H9 (cell line): ENCODE measurements around the gene ANKRD55. TPM values are rescaled to one million over a fixed set of nuclear protein-coding genes. Genes with fewer than 3 reads are reported as not detected.

Experiments used
- DNase-seq: peaks from one replicate; pipeline ENCODE4 v3.0.0-alpha.2; 2017
- H2AFZ ChIP-seq: one replicate; pipeline ENCODE4 v1.6.1; 2013; ENCODE audit warnings: mild to moderate bottlenecking, low read length, control low read depth, moderate library complexity
- H2AK5ac ChIP-seq: 2 replicates; pipeline ENCODE4 v1.6.1; 2013; ENCODE audit warnings: low read length, control low read depth, mixed read lengths; ENCODE audit not compliant: insufficient read length
- H2BK120ac ChIP-seq: one replicate; pipeline ENCODE4 v1.6.1; 2013; ENCODE audit warnings: low read depth, mild to moderate bottlenecking, low read length, control low read depth, inconsistent platforms; ENCODE audit not compliant: poor library complexity, severe bottlenecking
- H2BK12ac ChIP-seq: 2 replicates; pipeline ENCODE4 v1.6.1; 2013; ENCODE audit warnings: low read length, control low read depth, mixed read lengths, low read depth; ENCODE audit not compliant: insufficient read length
- H2BK15ac ChIP-seq: 2 replicates; pipeline ENCODE4 v1.6.1; 2013; ENCODE audit warnings: low read depth, low read length, control low read depth
- H2BK20ac ChIP-seq: one replicate; pipeline ENCODE4 v1.6.1; 2013; ENCODE audit warnings: low read depth, mild to moderate bottlenecking, low read length, control low read depth, inconsistent platforms; ENCODE audit not compliant: poor library complexity, severe bottlenecking
- H2BK5ac ChIP-seq: 2 replicates; pipeline ENCODE4 v1.6.1; 2013; ENCODE audit warnings: low read length, control low read depth, mixed read lengths; ENCODE audit not compliant: insufficient read length
- H3K14ac ChIP-seq: 2 replicates; pipeline ENCODE4 v1.6.1; 2013; ENCODE audit warnings: low read length, control low read depth; ENCODE audit not compliant: insufficient read depth
- H3K18ac ChIP-seq: 2 replicates; pipeline ENCODE4 v1.6.1; 2013; ENCODE audit warnings: low read depth, mild to moderate bottlenecking, mixed read lengths, low read length, control low read depth; ENCODE audit not compliant: insufficient read length
- H3K23ac ChIP-seq: 2 replicates; pipeline ENCODE4 v1.6.1; 2013; ENCODE audit warnings: low read length, control low read depth, mixed read lengths, low read depth; ENCODE audit not compliant: insufficient read length
- H3K23me2 ChIP-seq: 2 replicates; pipeline ENCODE4 v1.6.1; 2013; ENCODE audit warnings: low read depth, mild to moderate bottlenecking, mixed read lengths, low read length, control low read depth; ENCODE audit not compliant: insufficient read length, poor library complexity, severe bottlenecking
- H3K27ac ChIP-seq: 2 replicates; pipeline ENCODE4 v1.5.1; 2013; ENCODE audit warnings: low read length, control low read depth, mixed read lengths, low read depth; ENCODE audit not compliant: insufficient read length
- H3K27me3 ChIP-seq: 2 replicates; pipeline ENCODE4 v1.6.1; 2013; ENCODE audit warnings: low read length, control low read depth, inconsistent platforms; ENCODE audit not compliant: insufficient read depth
- H3K4ac ChIP-seq: 2 replicates; pipeline ENCODE4 v1.6.1; 2013; ENCODE audit warnings: low read depth, mild to moderate bottlenecking, control low read depth, inconsistent platforms, low read length, moderate library complexity
- H3K4me1 ChIP-seq: 2 replicates; pipeline ENCODE4 v1.6.1; 2013; ENCODE audit warnings: low read length, control low read depth, inconsistent platforms; ENCODE audit not compliant: insufficient read depth
- H3K4me2 ChIP-seq: 2 replicates; pipeline ENCODE4 v1.6.1; 2013; ENCODE audit warnings: low read length, control low read depth, mixed read lengths; ENCODE audit not compliant: insufficient read length, insufficient read depth
- H3K56ac ChIP-seq: 2 replicates; pipeline ENCODE4 v1.6.1; 2013; ENCODE audit warnings: low read depth, mild to moderate bottlenecking, mixed read lengths, low read length, control low read depth; ENCODE audit not compliant: insufficient read length
- H3K79me1 ChIP-seq: 2 replicates; pipeline ENCODE4 v1.6.1; 2013; ENCODE audit warnings: low read depth, mild to moderate bottlenecking, moderate library complexity, low read length, control low read depth, inconsistent platforms; ENCODE audit not compliant: insufficient read depth, poor library complexity, severe bottlenecking
- H3K79me2 ChIP-seq: 2 replicates; pipeline ENCODE4 v1.6.1; 2013; ENCODE audit warnings: low read length, control low read depth, inconsistent platforms; ENCODE audit not compliant: insufficient read depth
- H3K9ac ChIP-seq: 2 replicates; pipeline ENCODE4 v1.6.1; 2013; ENCODE audit warnings: low read length, control low read depth, mixed read lengths; ENCODE audit not compliant: insufficient read length; ENCODE audit errors: extremely low read depth
- H3K9me3 ChIP-seq: one replicate; pipeline ENCODE4 v1.6.1; 2013; ENCODE audit warnings: low read depth, low read length, inconsistent platforms; ENCODE audit not compliant: control insufficient read depth
- H3T11ph ChIP-seq: one replicate; pipeline ENCODE4 v1.6.1; 2013; ENCODE audit warnings: mild to moderate bottlenecking, low read length, control low read depth, inconsistent platforms
- H4K20me1 ChIP-seq: one replicate; pipeline ENCODE4 v1.6.1; 2013; ENCODE audit not compliant: control insufficient read depth, insufficient read length, insufficient read depth
- H4K5ac ChIP-seq: 2 replicates; pipeline ENCODE4 v1.6.1; 2013; ENCODE audit warnings: low read depth, mild to moderate bottlenecking, mixed read lengths, low read length, control low read depth; ENCODE audit not compliant: insufficient read length
- H4K8ac ChIP-seq: replicated peaks from 2 replicates; pipeline ENCODE4 v1.6.1; 2013; ENCODE audit warnings: low read length, control low read depth, mixed read lengths, low read depth; ENCODE audit not compliant: insufficient read length
- H4K91ac ChIP-seq: 2 replicates; pipeline ENCODE4 v1.6.1; 2013; ENCODE audit warnings: low read depth, mild to moderate bottlenecking, moderate library complexity, mixed read lengths, low read length, control low read depth; ENCODE audit not compliant: insufficient read length
- H3K27ac Mint-ChIP-seq, 3 experiments: 2 replicates in 2 of 3; 3 replicates in 1 of 3; pipeline ENCODE4 v1.8.0; 2020 to 2021; ENCODE audit warnings: mixed read lengths in 3 of 3, mild to moderate bottlenecking in 1 of 3, moderate library complexity in 1 of 3
- H3K27me3 Mint-ChIP-seq: 2 replicates; pipeline ENCODE4 v1.8.0; 2021; ENCODE audit warnings: low read depth, mild to moderate bottlenecking, moderate library complexity, mixed read lengths
- H3K36me3 Mint-ChIP-seq, 3 experiments: 2 replicates in 2 of 3; 3 replicates in 1 of 3; pipeline ENCODE4 v1.8.0; 2020 to 2021; ENCODE audit warnings: low read depth in 3 of 3, mixed read lengths in 3 of 3; ENCODE audit not compliant: insufficient read depth in 1 of 3
- H3K4me1 Mint-ChIP-seq, 2 experiments: 2 replicates each; pipeline ENCODE4 v1.8.0; 2020; ENCODE audit warnings: mixed read lengths in 2 of 2
- H3K4me3 Mint-ChIP-seq, 2 experiments: 2 replicates in 1 of 2; 3 replicates in 1 of 2; pipeline ENCODE4 v1.8.0; 2020 to 2021; ENCODE audit warnings: mild to moderate bottlenecking in 2 of 2, mixed read lengths in 2 of 2, moderate library complexity in 1 of 2
- H3K9me3 Mint-ChIP-seq, 2 experiments: 2 replicates in 1 of 2; 3 replicates in 1 of 2; pipeline ENCODE4 v1.8.0; 2020; ENCODE audit warnings: mild to moderate bottlenecking in 2 of 2, mixed read lengths in 2 of 2, moderate library complexity in 1 of 2
- CTCF ChIP-seq: fragments of 200-600 bp; sonication (generic); conservative IDR thresholded peaks from 3 replicates; pipeline ENCODE4 v1.8.0; 2021; ENCODE audit warnings: antibody characterized with exemption, mild to moderate bottlenecking
- WGBS: extraction: QIAGEN DNeasy Blood & Tissue Kit; methylation state at CpG from one replicate; pipeline ENCODE4 v1.1.7; 2013; ENCODE audit warnings: missing lambda C conversion rate, low lambda C conversion rate, mixed read lengths; ENCODE audit not compliant: insufficient read length; ENCODE audit errors: extremely low coverage; 5-methylcytosine and 5-hydroxymethylcytosine counted together
- total RNA-seq: library from RNA; stranded (reverse); gene quantifications from 2 replicates; pipeline ENCODE4 v1.2.1, GENCODE V29; 2021

Gene ANKRD55
- total RNA-seq, 1 experiment from 2014 or later, result not detected

DNA sequence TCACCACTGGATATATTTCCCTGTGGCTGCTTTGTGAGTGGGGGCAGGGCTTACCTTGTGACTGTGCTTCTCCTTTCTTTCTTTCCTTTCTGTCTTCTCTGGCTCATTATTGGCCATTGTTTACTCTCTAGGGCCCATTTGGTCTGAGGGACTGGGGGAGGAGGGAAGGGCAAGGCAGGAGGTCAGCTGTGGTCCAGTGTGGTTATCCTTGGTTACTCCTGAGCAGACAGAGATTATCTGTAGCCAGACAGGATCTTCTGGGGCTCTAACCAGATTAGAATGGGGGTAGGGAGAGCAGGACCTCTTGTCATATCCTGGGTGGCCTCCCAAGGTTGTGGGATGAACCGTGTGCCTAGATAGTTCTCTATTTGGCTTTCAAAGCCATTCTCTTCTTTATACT is 71.2 kb downstream of the ANKRD55 start:
- DNase-seq, result no peak
- no peak overlapping the region for H3K56ac ChIP-seq
- peaks cover 3% of the 10 kb centered on the region; the same call in 1 of the 2 replicates for H3K4me1 ChIP-seq
- no peak overlapping the region for H3K27ac ChIP-seq
- no peaks in the 10 kb centered on the region for H3K9me3 ChIP-seq
- H4K8ac ChIP-seq, result no peak overlapping the region
- H2AFZ ChIP-seq, result no peak overlapping the region
- no peak overlapping the region for H3K4ac ChIP-seq
- H3K14ac ChIP-seq, result no peak overlapping the region
- WGBS, result no CpG with 5 or more reads among the region's 1 CpG
- no peak overlapping the region for H2AK5ac ChIP-seq
- no peak overlapping the region for H4K5ac ChIP-seq
- no peaks in the 10 kb centered on the region for H3K27me3 ChIP-seq
- no peak overlapping the region for H2BK20ac ChIP-seq
- Mint-ChIP-seq H3K9me3 (no peaks in the 10 kb centered on the region), H3K36me3 (no peaks in the 10 kb centered on the region; a peak in 1 of 7 replicates), H3K4me3 (no peak overlapping the region), H3K27me3 (no peaks in the 10 kb centered on the region), H3K27ac (no peak overlapping the region), H3K4me1 (peaks cover 18 to 27% of the 10 kb centered on the region in 2 experiments)
- no peak overlapping the region for H3K23ac ChIP-seq
- H3K4me2 ChIP-seq, result no peak overlapping the region
- no peak overlapping the region for H2BK5ac ChIP-seq
- H3K79me2 ChIP-seq, result no peaks in the 10 kb centered on the region
- TF ChIP-seq CTCF, result no peak
- H4K20me1 ChIP-seq, result no peaks in the 10 kb centered on the region
- H3K79me1 ChIP-seq, result no peaks in the 10 kb centered on the region
- H2BK15ac ChIP-seq, result no peak overlapping the region
- H3K23me2 ChIP-seq, result no peaks in the 10 kb centered on the region
- no peak overlapping the region for H3K18ac ChIP-seq
- H3T11ph ChIP-seq, result no peak overlapping the region
- H4K91ac ChIP-seq, result no peak overlapping the region
- no peak overlapping the region for H2BK12ac ChIP-seq
- H2BK120ac ChIP-seq, result no peak overlapping the region
- H3K9ac ChIP-seq, result no peak overlapping the region
